HG03196 (cell line): Measurements from ENCODE around the gene MYO7A.

Experiments used
- ATAC-seq: cut with Tn5 transposase; IDR thresholded peaks from one replicate; pipeline ENCODE4 v1.9.1; 2021; ENCODE audit not compliant: unreplicated experiment

MYO7A gene

DNA sequence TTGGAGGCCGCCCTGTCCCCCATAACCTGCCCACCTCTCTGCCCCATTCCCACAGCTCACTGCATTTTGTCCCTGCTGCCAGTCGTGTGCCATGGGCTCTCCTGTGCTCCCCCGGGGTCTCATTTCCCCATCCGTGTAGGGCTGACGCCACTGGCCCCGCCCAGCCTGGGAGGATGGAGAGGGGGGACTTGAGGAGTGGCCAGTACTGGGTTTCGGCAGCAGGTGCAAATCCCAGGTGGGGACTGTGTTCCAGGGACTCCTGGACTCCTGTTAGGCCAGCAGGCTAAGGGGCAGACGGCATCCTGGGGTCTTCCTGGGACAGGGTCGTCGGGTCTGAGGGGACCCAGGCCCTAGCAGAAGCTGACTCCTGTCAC lies 1.2 kb upstream of the MYO7A start:
- no peak for ATAC-seq

DNA sequence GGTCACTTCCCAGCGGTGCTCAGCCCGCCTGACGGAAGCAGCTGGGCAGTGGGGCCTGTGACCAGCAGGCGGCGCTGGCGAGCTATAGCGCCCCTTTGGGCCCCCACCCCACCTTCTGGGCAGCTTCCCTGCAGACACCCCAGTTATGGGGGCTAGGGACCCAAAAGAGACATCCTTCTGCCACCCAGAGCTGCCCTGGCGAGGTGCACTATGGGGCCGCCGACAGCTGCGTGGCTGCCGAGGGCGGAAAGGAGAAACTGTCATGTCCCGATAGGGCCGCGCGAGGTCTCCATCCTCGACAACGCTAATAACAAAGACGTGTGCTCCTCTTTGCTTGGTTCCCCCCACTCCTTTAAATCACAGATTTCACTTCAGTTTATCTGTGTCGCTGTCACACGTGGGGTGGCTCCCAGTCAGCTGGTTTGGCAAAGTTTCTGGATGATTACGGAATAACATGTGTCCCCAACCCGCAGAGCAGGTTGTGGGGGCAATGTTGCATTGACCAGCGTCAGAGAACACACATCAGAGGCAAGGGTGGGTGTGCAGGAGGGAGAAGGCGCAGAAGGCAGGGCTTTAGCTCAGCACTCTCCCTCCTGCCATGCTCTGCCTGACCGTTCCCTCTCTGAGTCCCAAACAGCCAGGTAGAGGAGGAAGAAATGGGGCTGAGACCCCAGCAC lies 673 bp upstream of the MYO7A start:
- ATAC-seq, result no peak

- ATAC-seq, result no peak
Observed at GRCh38 chr11:77129069-77129841, 1.2 kb downstream of the MYO7A start.

- no peak for ATAC-seq
Observed at GRCh38 chr11:77129842-77130756, 2.1 kb downstream of the MYO7A start.

DNA sequence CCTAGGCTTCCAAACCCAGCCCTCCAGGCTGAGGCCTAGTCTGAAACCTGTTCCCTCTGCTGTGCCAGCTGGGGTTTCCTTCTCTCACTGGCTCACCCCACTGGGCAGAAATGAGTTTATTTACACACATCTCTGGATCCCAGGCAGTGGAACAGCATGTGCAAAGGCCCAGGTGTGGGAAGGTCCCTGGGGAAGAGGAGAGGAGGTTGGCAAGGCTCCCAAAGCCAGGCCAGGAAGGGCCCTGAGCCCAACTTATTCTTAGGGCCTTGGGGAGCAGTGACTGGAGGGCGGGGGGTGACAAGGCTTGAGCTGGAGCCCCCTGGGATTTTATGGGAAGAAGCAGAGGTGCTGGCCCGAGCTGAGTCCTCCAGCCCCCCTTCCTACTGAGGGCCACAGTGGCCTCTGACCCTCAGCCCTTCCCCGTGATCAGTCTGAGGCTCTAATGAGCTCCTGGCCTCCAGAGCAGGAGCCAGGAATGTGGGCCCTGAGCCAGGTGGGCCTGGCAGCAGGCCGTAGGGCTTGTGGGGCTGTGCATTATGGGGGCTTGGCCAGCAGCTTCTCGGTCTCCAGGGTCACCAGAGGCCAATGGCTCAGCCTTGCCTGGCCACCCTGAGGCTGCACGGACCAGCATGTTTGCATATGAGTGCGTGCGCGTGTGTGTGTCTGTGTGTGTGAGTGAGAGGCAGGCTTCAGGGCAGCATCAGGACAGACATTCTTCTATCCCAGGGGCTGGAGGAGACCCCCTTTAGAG lies 2.9 kb downstream of the MYO7A start:
- ATAC-seq, result no peak

DNA sequence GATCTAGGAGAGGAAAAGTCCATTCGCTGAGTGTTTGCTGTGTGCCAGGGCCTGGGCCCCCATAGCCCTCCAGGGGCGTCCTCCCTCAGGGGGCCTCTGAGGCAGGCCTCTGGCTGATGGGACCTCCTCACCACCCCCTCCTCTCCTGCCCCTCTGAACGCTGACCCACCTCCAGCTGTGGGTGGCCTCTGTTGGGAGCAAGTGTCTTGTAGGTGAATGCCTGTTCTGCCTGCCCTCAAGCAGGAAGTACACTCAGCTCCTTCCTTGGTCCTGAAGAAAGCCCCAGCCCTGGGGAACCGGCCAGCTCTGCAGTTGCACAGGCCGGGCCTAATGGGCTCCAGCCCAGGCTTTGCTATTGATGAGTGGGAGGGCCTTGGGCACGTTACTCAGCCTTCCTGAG lies 3.5 kb downstream of the MYO7A start:
- ATAC-seq, result no peak

GRCh38 chr11:77135069-77135468 lies 7.0 kb downstream of the MYO7A start:
- ATAC-seq, result no peak

DNA sequence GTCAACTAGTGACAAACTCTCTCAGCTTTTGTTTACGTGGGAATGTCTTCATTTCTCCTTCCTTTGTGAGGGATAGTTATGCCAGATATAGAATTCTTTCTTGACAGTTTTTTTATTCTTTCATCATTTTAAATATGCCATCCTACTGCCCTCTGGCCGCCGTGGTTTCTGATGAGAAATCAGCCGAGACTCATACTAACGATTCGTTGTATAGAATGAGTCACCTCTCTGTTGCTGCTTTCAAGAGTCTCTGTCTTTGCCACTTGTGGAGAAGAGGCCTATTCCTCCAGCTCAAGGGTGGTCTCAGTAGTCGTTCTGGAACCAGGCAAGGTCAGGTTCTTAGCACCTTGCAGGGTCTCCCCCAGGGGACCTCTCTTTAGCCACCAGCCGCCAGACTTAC lies 8.0 kb downstream of the MYO7A start:
- ATAC-seq, result no peak

- ATAC-seq, result no peak
Observed at GRCh38 chr11:77136784-77137420, 8.9 kb downstream of the MYO7A start.

DNA sequence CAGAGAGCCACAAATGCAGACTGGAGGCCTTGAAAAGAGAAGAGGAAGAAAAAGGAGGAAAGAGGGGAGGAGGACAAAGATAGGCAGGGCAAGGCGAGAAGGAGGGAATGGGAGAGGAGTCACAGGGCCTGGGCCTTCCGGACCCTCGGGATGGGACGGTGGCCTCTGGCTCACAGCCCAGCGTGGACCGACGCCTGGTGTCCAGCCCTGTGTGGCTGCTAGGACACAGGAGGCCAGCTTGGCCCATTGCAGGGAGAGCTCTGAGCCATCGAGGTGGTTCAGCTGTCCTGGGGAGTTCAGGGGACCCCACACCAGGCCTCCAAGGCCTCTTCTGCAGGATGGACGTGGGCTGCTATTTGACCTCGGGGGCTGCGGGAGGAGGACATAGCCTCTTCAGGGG lies 9.4 kb downstream of the MYO7A start:
- ATAC-seq, result no peak

DNA sequence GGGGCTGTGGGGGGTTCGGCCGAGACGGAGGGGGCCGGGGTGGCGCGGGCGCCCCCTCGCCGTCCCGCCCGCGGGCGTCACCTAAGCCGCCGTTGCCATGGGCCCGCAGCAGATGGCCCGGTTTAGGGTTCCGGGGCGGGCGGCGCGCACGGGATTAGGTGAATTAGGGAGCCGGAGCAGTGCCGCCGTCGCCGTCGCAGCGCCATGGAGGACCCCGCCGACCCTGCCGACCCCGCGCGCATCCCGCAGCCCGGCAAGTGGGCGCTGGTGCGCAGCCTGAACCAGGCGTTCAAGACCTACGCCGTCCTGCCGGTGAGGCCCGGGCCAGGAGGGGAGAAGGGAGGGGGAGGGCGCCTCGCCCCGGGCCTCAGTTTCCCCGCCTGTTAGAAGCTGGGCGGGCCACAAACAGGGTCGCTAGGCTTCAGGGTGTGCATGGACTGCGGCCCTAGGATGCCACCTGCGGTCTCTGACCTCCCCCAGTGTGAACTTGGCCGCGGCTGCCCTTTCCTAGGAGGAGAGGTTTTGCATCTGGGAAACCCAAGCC lies 10.1 kb downstream of the MYO7A start:
- ATAC-seq, result no peak

- no peak for ATAC-seq
Observed at GRCh38 chr11:77139201-77139600, 11.2 kb downstream of the MYO7A start.

DNA sequence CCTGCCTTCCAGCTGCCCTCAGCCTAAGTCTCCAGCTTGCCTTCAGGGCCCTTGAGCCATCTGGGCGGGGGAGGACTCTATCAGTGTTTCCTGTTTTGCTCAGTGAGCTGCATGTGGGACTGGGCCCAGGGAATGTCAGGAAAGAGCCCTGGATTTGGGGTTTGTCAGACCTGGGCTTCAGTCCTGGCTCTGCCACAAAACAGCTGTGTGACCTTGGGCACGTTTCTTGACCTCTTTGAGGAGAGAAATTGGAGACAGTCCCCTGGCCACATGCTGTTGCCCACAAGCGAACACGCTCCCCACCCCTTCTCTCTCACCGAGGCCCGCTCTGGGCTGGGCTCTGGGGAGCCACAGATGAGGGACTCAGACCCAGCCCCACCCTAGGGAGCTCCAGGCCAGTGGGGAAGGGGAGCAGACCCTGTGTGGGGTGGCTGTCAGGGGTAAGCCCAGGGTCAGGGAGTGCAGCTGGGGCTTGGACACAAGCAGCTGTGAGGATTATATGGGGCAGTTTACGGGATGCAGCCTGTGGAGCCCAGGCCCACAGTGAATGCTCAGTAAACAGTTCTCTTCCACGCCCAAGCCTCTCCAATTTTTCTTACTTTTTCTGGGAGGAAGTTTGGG lies 12.3 kb downstream of the MYO7A start:
- no peak for ATAC-seq

GRCh38 chr11:77141034-77141433 lies 13.0 kb downstream of the MYO7A start:
- no peak for ATAC-seq

DNA sequence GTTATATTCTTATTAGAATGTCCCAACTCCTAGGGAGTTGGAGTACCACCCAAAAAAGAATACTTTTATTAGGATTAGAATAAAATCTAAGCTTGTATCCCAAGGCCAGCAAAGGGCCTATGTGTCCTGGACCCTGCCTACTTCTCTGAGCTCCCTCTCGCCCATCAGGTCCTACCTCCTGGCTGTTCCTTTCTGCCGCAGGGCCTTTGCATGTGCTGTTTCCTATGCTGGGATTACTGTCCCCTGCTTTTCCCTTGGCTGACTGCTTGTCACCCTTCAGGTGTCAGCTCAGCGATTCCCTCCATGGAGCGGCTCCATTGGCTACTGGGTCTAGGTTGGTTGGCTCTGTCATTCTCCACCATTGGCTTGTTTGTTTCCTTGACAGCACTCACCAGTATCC lies 13.4 kb downstream of the MYO7A start:
- ATAC-seq, result no peak

DNA sequence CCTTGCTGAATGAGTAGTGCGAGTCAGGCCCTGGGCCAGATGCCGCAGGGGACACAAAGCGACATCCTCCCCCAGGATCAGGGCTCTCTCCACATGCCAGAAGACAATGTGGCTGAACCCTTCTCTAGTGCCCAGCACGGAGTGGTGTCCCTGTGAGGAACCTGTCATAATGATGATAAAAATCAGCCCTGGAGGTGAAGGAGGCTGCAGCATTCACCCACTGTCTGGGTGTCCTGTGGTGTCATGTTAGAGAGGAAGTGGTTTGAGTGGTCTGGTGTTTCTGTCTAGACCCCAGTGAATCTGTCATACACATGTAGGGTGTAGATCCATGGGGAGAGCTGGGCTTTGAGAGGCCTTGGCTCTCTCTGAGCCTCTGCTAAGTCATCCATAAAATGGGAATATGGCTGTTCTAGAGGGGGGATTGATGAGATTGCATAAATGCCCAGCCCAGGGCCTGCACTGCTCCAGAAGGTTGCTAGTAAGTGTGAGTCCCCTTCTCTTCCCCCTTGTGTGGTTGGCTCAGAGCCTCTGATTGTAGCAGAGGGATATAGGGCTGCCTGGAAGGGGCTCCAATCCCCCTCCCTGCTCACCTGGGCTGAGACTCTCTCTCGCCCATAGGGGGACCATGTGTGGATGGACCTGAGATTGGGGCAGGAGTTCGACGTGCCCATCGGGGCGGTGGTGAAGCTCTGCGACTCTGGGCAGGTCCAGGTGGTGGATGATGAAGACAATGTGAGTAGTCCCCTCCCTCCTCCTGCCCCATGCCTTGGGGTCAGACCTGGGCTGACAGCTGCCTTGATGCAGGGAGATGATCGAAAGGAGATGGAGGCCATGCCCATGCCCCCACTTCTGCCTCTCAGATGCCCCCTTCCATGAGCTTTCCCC lies 14.3 kb downstream of the MYO7A start:
- ATAC-seq, result no peak

DNA sequence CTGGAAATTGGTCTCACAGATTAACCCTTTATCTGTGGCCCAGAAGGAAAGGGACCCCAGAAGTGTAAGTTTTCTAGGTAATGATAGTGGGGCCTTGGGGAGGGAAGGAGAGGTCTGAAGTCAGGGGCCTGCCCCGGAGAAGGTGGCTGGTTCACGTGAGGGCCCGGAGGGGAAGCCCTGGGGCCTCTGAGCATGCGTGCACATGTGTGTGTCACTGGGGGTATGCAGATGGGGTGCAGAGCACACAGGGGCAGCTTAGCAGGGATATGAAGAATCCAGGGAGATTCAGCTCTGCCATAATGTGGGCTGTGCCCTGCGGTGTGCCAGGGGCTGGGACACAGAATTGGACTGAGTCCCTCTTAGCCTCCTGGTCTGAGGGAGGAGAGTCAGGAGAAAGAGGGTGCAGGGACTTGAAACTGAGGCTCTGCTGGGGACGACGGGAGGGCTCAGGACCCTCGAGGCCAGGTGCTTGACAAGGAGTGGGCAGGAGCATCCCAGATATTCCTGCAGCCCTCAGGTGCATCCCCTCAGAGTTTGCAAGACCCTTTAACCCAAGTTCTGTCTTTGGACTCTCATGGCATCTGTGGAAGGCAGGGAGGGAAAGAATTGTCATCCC lies 15.5 kb downstream of the MYO7A start:
- ATAC-seq, result no peak

DNA sequence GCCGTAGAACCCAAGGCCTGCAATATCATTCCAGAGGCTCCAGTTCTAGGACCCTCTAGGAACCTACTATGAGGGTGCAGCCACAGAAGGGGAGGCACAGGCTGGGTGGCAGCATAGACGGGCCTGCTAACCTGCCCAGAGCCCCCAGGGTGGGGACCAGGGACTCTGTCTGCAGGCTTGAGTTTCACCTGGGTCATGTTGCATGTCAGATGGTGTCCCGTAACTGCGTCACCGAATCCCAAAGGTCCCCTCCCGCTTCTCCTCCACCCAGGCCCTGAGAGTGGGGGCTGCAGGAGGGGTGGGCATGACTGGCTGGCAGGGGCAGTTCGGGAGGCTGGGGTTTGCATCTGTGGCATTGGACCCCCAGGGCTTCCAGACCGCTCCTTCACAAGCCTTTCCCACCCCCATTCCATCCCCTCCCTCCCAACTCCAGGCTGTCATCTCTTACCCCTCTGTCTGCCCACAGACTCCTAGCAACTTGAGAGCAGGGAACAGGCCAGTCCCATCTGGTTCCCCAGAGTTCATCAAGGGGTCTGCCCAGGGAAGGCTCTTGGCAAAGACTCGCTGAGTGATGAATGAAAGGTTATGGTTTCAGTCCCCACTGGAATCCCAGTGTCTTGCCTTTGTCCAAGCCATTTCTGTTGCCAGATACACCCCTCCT lies 16.3 kb downstream of the MYO7A start:
- ATAC-seq, result no peak
